CD8-positive, alpha-beta memory T cell (primary cell): ENCODE measurements around the gene PROM1. TPM values are rescaled to one million over a fixed set of nuclear protein-coding genes. Genes with fewer than 3 reads are reported as not detected.
A peak's percentile ranks its signal among the peaks of the same experiment; 100 is the strongest.

Experiments used
- CTCF ChIA-PET: fragments of 350-600 bp; sonication (Branson Sonifier 250); formaldehyde crosslinking; loops from one replicate; lab custom pipeline; 2021; ENCODE audit warnings: antibody characterized with exemption; lab: Charles Lee
- POLR2A ChIA-PET: fragments of 350-600 bp; sonication (Branson Sonifier 250); formaldehyde crosslinking; loops from one replicate; lab custom pipeline; 2021; ENCODE audit warnings: antibody characterized with exemption; lab: Charles Lee
- DNase-seq, 5 donors: peaks; one replicate each; pipeline versions ENCODE4 v3.0.0 to v3.0.0-alpha.2; 2020 to 2022; ENCODE audit warnings: mixed read lengths in 1 of 5
- H3K27ac ChIP-seq: one replicate; pipeline ENCODE4 v1.7.0; 2013; ENCODE audit warnings: low read depth, mild to moderate bottlenecking, low read length, moderate library complexity
- H3K27me3 ChIP-seq: 2 replicates; pipeline ENCODE4 v1.7.0; 2013; ENCODE audit warnings: low read length, mild to moderate bottlenecking; ENCODE audit not compliant: insufficient read depth, poor library complexity, severe bottlenecking
- H3K36me3 ChIP-seq: 2 replicates; pipeline ENCODE4 v1.7.0; 2013; ENCODE audit warnings: mild to moderate bottlenecking, low read length, moderate library complexity; ENCODE audit not compliant: insufficient read depth
- H3K4me1 ChIP-seq: 2 replicates; pipeline ENCODE4 v1.7.0; 2013; ENCODE audit warnings: mild to moderate bottlenecking, low read length, moderate library complexity; ENCODE audit not compliant: insufficient read depth
- H3K4me3 ChIP-seq: 2 replicates; pipeline ENCODE4 v1.7.0; 2013; ENCODE audit warnings: mild to moderate bottlenecking, low read length
- H3K9me3 ChIP-seq: 2 replicates; pipeline ENCODE4 v1.7.0; 2013; ENCODE audit warnings: mild to moderate bottlenecking, low read length
- H3K27ac Mint-ChIP-seq, 8 donors: one replicate each; pipeline ENCODE4 v1.8.0; 2020 to 2021; ENCODE audit warnings: mixed read lengths in 8 of 8, mild to moderate bottlenecking in 6 of 8, inconsistent platforms in 3 of 8, moderate library complexity in 3 of 8
- H3K27me3 Mint-ChIP-seq, 2 donors: one replicate each; pipeline ENCODE4 v1.8.0; 2020 to 2021; ENCODE audit warnings: mixed read lengths in 2 of 2, mild to moderate bottlenecking in 1 of 2, moderate library complexity in 1 of 2
- H3K36me3 Mint-ChIP-seq, 3 donors: one replicate each; pipeline ENCODE4 v1.8.0; 2020 to 2021; ENCODE audit warnings: mixed read lengths in 3 of 3, inconsistent platforms in 1 of 3, mild to moderate bottlenecking in 1 of 3
- H3K4me1 Mint-ChIP-seq, 3 donors: one replicate each; pipeline ENCODE4 v1.8.0; 2020 to 2021; ENCODE audit warnings: mixed read lengths in 3 of 3, inconsistent platforms in 1 of 3, mild to moderate bottlenecking in 1 of 3
- H3K4me3 Mint-ChIP-seq, 7 donors: one replicate each; pipeline ENCODE4 v1.8.0; 2020 to 2021; ENCODE audit warnings: mixed read lengths in 7 of 7, mild to moderate bottlenecking in 6 of 7, moderate library complexity in 4 of 7, inconsistent platforms in 2 of 7
- H3K9me3 Mint-ChIP-seq, 5 donors: one replicate each; pipeline ENCODE4 v1.8.0; 2020 to 2022; ENCODE audit warnings: mixed read lengths in 5 of 5, mild to moderate bottlenecking in 3 of 5, moderate library complexity in 2 of 5, inconsistent platforms in 1 of 5
- polyA plus RNA-seq: library from polyadenylated mRNA; unstranded; fragments of 300-500 nt; fragmentation: Illumina TruSeq; gene quantifications from one replicate; pipeline ENCODE4 v1.2.3, GENCODE V29; 2021
- total RNA-seq, 2 experiments: library from RNA; stranded (reverse); gene quantifications; one replicate each; pipeline ENCODE4 v1.2.3, GENCODE V29; 2021

PROM1 gene
- total and polyA plus RNA-seq, 3 experiments from 2014 or later = 0.72 TPM; not detected in 2

DNA sequence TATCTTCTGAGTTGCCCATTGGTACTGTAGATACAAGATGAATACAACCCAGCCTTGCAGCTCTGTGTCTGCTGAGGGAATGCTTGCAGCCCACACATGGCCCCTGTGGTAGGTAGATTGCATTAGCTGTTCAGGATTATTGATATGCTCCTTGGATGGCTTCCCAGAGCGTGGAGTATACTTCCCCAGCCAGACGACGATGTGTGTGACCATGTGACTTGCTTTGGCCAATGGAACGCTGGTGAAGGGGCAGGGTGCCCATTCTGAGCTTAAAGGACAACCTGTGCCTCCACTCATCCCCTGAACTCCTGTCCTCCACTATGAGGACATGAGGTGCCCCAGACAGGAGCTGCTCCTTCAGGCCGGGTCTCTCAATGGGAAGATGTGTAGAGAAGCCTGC, 96.9 kb downstream of the PROM1 start:
- Histone ChIP-seq H3K4me1 (no peaks in the 10 kb centered on the region), H3K9me3 (no peaks in the 10 kb centered on the region), H3K36me3 (no peaks in the 10 kb centered on the region), H3K27me3 (no peaks in the 10 kb centered on the region), H3K4me3 (no peak overlapping the region), H3K27ac (no peak overlapping the region)
- CTCF ChIA-PET = no interaction called here
- no peak for DNase-seq
- POLR2A ChIA-PET = no interaction called here
- H3K9me3 Mint-ChIP-seq = no peaks in the 10 kb centered on the region
- H3K27me3 Mint-ChIP-seq = peaks cover 14 to 63% of the 10 kb centered on the region in 2 donors
- no peak overlapping the region for H3K27ac Mint-ChIP-seq
- peaks cover 0 to 1% (median under 1%) of the 10 kb centered on the region in 3 donors for H3K4me1 Mint-ChIP-seq
- H3K36me3 Mint-ChIP-seq = no peaks in the 10 kb centered on the region
- H3K4me3 Mint-ChIP-seq = no peak overlapping the region

DNA sequence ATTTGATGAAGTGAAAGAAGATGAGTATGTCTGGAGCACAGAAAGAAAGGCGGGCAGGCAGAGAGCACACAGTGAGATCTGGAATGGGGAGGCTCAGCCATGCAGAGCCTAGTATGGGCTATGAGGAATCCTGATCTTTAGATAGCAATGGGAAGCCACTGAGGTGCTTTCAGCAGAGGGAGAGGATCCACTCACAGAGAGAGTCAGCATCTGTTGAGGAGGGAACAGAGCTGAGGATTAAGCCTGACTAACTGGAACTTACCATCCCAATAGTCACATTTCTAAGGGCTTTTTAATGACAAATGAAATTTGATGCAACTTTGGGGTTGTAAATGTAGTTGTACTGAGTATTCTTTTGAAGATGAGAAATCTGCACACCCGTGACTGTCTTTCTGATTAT, 100.2 kb downstream of the PROM1 start:
- ChIA-PET CTCF (no interaction called here), POLR2A (no interaction called here)
- no peak overlapping the region for H3K27ac ChIP-seq
- no peaks in the 10 kb centered on the region for H3K9me3 ChIP-seq
- Mint-ChIP-seq H3K4me1 (no peaks in the 10 kb centered on the region), H3K4me3 (no peak overlapping the region), H3K9me3 (no peaks in the 10 kb centered on the region), H3K27ac (no peak overlapping the region), H3K27me3 (peaks cover 10 to 52% of the 10 kb centered on the region in 2 donors), H3K36me3 (no peaks in the 10 kb centered on the region)
- no peaks in the 10 kb centered on the region for H3K27me3 ChIP-seq
- no peak for DNase-seq
- H3K4me1 ChIP-seq = no peaks in the 10 kb centered on the region
- H3K4me3 ChIP-seq = no peak overlapping the region
- H3K36me3 ChIP-seq = no peaks in the 10 kb centered on the region

DNA sequence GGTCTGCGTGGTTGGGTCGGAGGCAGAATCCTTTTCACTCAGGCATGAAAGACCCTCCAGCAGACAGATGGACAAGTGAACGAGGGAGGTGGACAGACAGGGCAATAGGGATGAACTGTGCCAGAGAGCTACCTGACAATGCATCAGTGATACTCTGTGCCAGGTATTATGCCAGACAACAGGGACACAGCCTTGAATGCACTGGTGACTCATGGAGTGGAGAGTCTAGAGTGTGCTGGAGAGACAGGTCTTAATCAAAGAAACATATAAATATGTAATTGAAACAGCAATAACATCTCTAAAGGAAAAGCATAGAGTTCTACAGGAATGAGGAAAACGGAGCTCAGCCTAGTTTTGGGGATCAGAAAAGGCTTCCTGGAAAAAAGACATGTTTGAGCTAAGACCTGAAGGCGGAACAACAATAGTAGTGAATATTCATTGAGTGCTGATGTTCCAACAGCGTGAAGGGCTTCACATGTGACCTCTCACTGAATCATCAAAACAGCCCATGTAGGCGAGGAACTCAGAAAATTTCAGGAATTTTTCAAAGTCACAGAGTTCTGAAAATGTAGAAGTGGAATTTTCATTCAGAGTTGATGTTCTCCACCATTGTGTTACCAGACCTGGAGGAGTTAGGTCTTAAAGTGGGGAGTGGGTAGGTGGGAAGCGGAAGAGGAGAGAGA, 100.8 kb downstream of the PROM1 start:
- Mint-ChIP-seq H3K27ac (no peak overlapping the region), H3K27me3 (peaks cover 10 to 58% of the 10 kb centered on the region in 2 donors), H3K4me1 (no peaks in the 10 kb centered on the region), H3K36me3 (no peaks in the 10 kb centered on the region), H3K9me3 (no peaks in the 10 kb centered on the region), H3K4me3 (no peak overlapping the region)
- Histone ChIP-seq H3K27me3 (no peaks in the 10 kb centered on the region), H3K9me3 (no peaks in the 10 kb centered on the region), H3K4me1 (no peaks in the 10 kb centered on the region), H3K4me3 (no peak overlapping the region), H3K27ac (no peak overlapping the region), H3K36me3 (no peaks in the 10 kb centered on the region)
- no peak for DNase-seq
- ChIA-PET POLR2A (no interaction called here), CTCF (no interaction called here)

DNA sequence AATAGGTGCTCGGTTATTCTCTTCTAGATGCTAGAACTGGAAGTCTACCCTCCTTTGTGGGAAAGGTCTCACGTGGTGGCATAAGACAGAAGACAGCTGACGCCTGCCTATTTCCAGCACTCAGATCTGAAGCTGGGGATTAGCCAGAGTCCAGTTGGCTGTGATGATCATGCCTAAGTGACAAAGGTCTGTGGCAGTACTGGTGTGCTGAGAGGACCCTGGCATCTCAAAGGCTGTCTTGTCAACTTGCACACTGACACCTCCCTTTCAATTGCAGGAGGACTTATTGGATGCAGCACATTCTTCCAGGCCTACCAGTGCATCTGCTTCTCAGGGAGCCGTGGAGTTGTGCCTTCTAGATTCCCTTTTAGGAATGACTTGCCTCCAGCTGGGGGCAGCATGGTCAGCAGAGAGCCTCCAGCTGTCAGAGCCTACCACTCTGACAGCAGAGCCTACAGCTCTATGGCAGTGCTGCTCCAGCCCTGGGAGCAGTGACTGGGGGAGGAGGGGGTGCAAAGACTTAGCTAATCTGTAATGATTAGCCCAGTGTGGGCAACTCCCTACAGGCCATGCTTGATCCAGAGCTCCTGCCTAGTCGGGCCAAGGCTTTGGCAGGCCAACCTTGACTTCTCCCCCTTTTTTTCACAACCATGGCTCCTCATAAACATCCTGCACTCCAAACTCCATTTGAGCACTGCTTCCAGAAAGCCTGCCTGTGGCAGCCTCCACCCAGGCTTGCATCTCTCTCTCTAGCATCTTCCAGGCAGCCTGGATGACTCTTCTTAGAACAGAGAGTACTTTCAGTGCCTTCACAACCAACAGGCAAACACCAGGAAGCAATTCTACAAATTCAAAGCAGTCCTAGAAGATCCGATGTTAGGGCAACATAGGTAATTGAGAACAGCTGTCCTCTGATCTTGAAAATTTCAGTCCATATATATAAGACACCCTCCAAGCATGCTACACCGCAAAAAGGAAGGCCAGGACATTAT, 107.1 kb downstream of the PROM1 start:
- no peak overlapping the region for H3K4me3 ChIP-seq
- peaks cover 10 to 38% of the 10 kb centered on the region in 2 donors for H3K27me3 Mint-ChIP-seq
- CTCF ChIA-PET = no interaction called here
- POLR2A ChIA-PET = no interaction called here
- H3K36me3 Mint-ChIP-seq = no peaks in the 10 kb centered on the region
- no peak overlapping the region for H3K27ac Mint-ChIP-seq
- no peaks in the 10 kb centered on the region for H3K4me1 Mint-ChIP-seq
- no peaks in the 10 kb centered on the region for H3K9me3 Mint-ChIP-seq
- no peaks in the 10 kb centered on the region for H3K27me3 ChIP-seq
- no peak for DNase-seq
- H3K4me1 ChIP-seq = no peaks in the 10 kb centered on the region
- no peak overlapping the region for H3K27ac ChIP-seq
- no peaks in the 10 kb centered on the region for H3K36me3 ChIP-seq
- H3K9me3 ChIP-seq = no peaks in the 10 kb centered on the region
- H3K4me3 Mint-ChIP-seq = no peak overlapping the region

DNA sequence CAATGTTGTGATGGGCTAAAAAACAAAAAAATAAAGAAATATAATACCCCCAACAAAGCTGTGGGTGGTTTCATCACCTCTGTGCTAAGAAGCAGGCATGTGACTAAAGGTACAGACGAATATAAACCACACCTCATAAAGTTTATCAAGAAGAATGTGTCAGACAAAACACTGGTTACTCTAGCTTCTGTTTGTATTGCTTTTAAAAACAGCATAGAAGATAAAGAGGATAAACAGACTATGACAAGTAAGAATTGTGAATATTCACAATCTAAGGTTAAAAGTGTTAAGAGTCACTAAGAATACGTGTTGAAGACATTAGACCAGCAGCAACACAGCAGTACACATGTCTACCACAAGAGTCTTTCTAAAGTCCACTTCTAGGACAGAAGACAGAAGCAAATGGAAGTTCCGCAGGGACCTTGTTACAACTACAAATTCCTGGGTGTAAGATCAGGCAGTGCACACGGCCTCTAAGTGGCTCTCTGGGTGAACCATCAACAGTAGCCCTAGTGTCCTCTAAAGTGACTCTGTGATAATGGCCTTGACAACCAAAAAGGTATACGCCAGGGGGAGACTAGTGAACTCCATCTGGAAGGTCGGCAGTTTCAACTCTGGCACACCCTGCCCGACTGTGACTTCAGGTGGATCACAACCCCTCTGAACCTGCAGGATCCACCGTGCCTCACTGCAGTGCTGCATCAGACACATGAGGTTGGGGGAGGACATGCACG, 112.6 kb downstream of the PROM1 start:
- peak overlapping the region in 3 of 8 donors; percentile 19 to 63 (median 35) for H3K27ac Mint-ChIP-seq
- ChIA-PET POLR2A (no interaction called here), CTCF (interaction anchor here (0.7 to 0.9 kb wide), 2 partner anchors 9 to 30 kb away, joined by 3 to 4 read pairs; no protein-coding TSS in a partner anchor)
- Histone ChIP-seq H3K4me3 (no peak overlapping the region), H3K9me3 (no peaks in the 10 kb centered on the region), H3K27me3 (no peaks in the 10 kb centered on the region), H3K27ac (no peak overlapping the region), H3K36me3 (no peaks in the 10 kb centered on the region), H3K4me1 (no peaks in the 10 kb centered on the region)
- H3K36me3 Mint-ChIP-seq = no peaks in the 10 kb centered on the region
- no peak for DNase-seq
- peaks cover 0 to 2% (median 0%) of the 10 kb centered on the region in 5 donors for H3K9me3 Mint-ChIP-seq
- peaks cover 0 to 8% (median 2%) of the 10 kb centered on the region in 3 donors for H3K4me1 Mint-ChIP-seq
- H3K4me3 Mint-ChIP-seq = no peak overlapping the region
- H3K27me3 Mint-ChIP-seq = peaks cover 9 to 17% of the 10 kb centered on the region in 2 donors

DNA sequence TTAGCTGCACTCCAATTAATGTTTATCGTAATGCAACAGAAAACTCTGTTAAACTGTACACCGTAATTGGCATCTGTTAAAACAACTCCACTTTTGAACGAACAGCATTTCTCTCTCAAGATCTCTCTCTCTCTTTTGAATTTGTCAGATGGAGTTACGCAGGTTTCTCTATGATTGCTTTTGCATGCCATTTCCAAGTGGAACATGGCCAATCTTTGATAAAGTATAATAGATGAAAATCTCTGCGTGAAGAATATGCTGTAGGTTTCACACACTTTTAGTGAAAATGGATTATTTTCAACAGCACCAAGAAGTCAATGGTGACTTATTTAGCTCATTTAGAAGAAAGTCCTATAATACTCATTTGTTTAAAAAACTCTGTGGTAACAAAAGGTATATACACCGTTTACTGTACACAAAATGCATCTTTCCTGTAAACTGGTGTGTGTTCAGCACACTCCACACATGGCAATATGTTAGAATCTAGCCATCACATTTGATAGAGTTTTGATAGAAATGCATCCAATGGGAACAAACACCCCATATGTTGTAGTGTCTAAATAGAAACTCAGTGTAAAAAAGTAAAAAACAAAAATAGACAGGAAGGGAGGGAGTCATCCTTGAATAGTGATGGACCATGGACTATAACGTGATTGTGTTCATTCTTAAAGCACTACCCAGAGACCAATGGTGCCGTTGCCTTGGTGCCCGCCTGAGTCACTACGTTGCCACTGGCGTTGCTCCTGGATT, 115.1 kb downstream of the PROM1 start:
- CTCF ChIA-PET = no interaction called here
- H3K4me3 Mint-ChIP-seq = no peak overlapping the region
- peaks cover 14 to 16% of the 10 kb centered on the region in 2 donors for H3K27me3 Mint-ChIP-seq

DNA sequence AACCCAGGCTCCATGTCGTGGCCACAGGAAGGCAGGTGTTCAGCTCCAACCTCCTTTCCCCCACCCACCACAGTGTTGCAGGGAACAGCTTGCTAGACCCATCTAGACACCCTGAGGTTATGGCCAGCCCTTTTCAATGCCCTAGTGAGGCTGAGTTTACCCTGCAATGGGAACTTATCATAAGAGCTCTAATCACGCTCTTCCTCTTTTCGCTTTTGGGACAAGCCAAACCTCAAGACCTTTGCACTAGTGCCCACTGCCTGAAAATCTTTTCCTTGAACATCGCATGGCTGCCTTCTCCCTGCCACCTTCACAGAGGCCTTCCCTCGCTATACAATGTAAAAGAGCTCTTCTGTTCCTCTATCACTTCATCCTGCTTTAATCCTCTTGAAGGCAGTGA, 118.5 kb downstream of the PROM1 start:
- CTCF ChIA-PET = interaction anchor here (1.3 kb wide), 1 partner anchor 9 kb away, joined by 3 read pairs; no protein-coding TSS in a partner anchor
- peaks cover 20% of the 10 kb centered on the region for H3K4me1 ChIP-seq
- DNase-seq = no peak
- Mint-ChIP-seq H3K4me1 (peaks cover 31 to 41% (median 35%) of the 10 kb centered on the region in 3 donors), H3K27ac (no peak overlapping the region), H3K36me3 (no peaks in the 10 kb centered on the region), H3K27me3 (peaks cover 7 to 11% of the 10 kb centered on the region in 2 donors), H3K4me3 (no peak overlapping the region), H3K9me3 (peaks cover 0 to 7% (median 0%) of the 10 kb centered on the region in 5 donors)
- H3K4me3 ChIP-seq = no peak overlapping the region
- no peaks in the 10 kb centered on the region for H3K9me3 ChIP-seq
- no peaks in the 10 kb centered on the region for H3K36me3 ChIP-seq
- POLR2A ChIA-PET = no interaction called here
- no peak overlapping the region for H3K27ac ChIP-seq
- H3K27me3 ChIP-seq = no peaks in the 10 kb centered on the region

More for the DNA sequence above, 115.1 kb downstream of the PROM1 start:
- DNase-seq = no peak
- H3K4me1 Mint-ChIP-seq = peaks cover 6 to 14% (median 8%) of the 10 kb centered on the region in 3 donors
- Histone ChIP-seq H3K4me1 (no peaks in the 10 kb centered on the region), H3K27ac (no peak overlapping the region), H3K36me3 (no peaks in the 10 kb centered on the region), H3K4me3 (no peak overlapping the region), H3K27me3 (no peaks in the 10 kb centered on the region), H3K9me3 (no peaks in the 10 kb centered on the region)
- H3K36me3 Mint-ChIP-seq = no peaks in the 10 kb centered on the region
- peaks cover 0 to 7% (median 0%) of the 10 kb centered on the region in 5 donors for H3K9me3 Mint-ChIP-seq
- POLR2A ChIA-PET = no interaction called here
- H3K27ac Mint-ChIP-seq = no peak overlapping the region
